Body of pancreas (tissue), 4 donors: ENCODE data around the gene ADCY3.

Experiments used
- CTCF ChIP-seq, 7 experiments: fragments of 450-650 bp in 4 of 7; fragments of 200-600 bp in 3 of 7; sonication (generic) in 3 of 7; IDR thresholded peaks; one replicate each; pipeline ENCODE4 v1.5.1; 2016 to 2019; ENCODE audit warnings: antibody characterized with exemption in 7 of 7
- POLR2A ChIP-seq, 3 donors: fragments of 450-650 bp; IDR thresholded peaks; one replicate each; pipeline ENCODE4 v1.6.1; 2016; ENCODE audit warnings: antibody characterized with exemption in 3 of 3, mild to moderate bottlenecking in 2 of 3

GRCh38 chr2:24908461-24908901, 11.6 kb downstream of the ADCY3 start:
- no peak for TF ChIP-seq CTCF (IDR thresholded peaks at IDR 0.05)
- no peak for TF ChIP-seq POLR2A (IDR thresholded peaks at IDR 0.05)
